Tibial nerve (tissue), 4 donors: ENCODE measurements around the gene RNU7-1. TPM values are rescaled to one million over a fixed set of nuclear protein-coding genes. Genes with fewer than 3 reads are reported as not detected.

Source experiments
- DNase-seq, 2 donors: peaks; one replicate each; pipeline ENCODE4 v3.0.0-alpha.2; 2019; ENCODE audit warnings: low spot score in 2 of 2
- H3K27ac ChIP-seq, 4 donors: fragments of 200-600 bp; sonication (generic) in 3 of 4; one replicate each; pipeline ENCODE4 v1.5.1; 2017 to 2019; ENCODE audit warnings: mild to moderate bottlenecking in 1 of 4
- H3K27me3 ChIP-seq, 2 donors: fragments of 200-600 bp; sonication (generic) in 1 of 2; one replicate each; pipeline versions ENCODE4 v1.5.1 to v1.6.0; 2017 to 2019
- H3K36me3 ChIP-seq, 3 donors: fragments of 200-600 bp; sonication (generic); one replicate each; pipeline ENCODE4 v1.5.1; 2018 to 2019
- H3K4me1 ChIP-seq, 4 donors: fragments of 200-600 bp; sonication (generic) in 3 of 4; one replicate each; pipeline ENCODE4 v1.5.1; 2017 to 2019
- H3K4me3 ChIP-seq, 4 donors: fragments of 200-600 bp; sonication (generic) in 3 of 4; one replicate each; pipeline ENCODE4 v1.5.1; 2017 to 2019; ENCODE audit warnings: mild to moderate bottlenecking in 1 of 4, moderate library complexity in 1 of 4
- H3K9me3 ChIP-seq, 4 donors: fragments of 200-600 bp; sonication (generic) in 3 of 4; one replicate each; pipeline ENCODE4 v1.5.1; 2017 to 2019
- EP300 ChIP-seq, 2 donors: sonication (generic); formaldehyde crosslinking; IDR thresholded peaks; one replicate each; pipeline ENCODE4 v1.6.1; 2017; ENCODE audit warnings: antibody characterized with exemption in 2 of 2, mild to moderate bottlenecking in 1 of 2
- POLR2A ChIP-seq, 2 donors: fragments of 450-650 bp; IDR thresholded peaks; one replicate each; pipeline ENCODE4 v1.6.1; 2017; ENCODE audit warnings: antibody characterized with exemption in 2 of 2, mild to moderate bottlenecking in 2 of 2, moderate library complexity in 2 of 2
- WGBS, 2 donors: methylation state at CpG; one replicate each; pipeline ENCODE4 v1.1.5; 2018; 5-methylcytosine and 5-hydroxymethylcytosine counted together
- total RNA-seq, 4 donors: library from RNA; depleted of rRNA; stranded (reverse); fragments of >200 nt; gene quantifications; one replicate each; pipeline ENCODE4 v1.1.0, GENCODE V29; 2016
- TF ChIP-seq, protein P1 (sequence below), 5 experiments: fragments of 200-600 bp in 3 of 5; fragments of 450-650 bp in 2 of 5; sonication (generic) in 3 of 5; IDR thresholded peaks; one replicate each; pipeline ENCODE4 v1.5.1; 2016 to 2019; ENCODE audit warnings: antibody characterized with exemption in 5 of 5, mild to moderate bottlenecking in 3 of 5, moderate library complexity in 2 of 5

The RNU7-1 gene
- total RNA-seq, 4 donors from 2014 or later: not detected

DNA sequence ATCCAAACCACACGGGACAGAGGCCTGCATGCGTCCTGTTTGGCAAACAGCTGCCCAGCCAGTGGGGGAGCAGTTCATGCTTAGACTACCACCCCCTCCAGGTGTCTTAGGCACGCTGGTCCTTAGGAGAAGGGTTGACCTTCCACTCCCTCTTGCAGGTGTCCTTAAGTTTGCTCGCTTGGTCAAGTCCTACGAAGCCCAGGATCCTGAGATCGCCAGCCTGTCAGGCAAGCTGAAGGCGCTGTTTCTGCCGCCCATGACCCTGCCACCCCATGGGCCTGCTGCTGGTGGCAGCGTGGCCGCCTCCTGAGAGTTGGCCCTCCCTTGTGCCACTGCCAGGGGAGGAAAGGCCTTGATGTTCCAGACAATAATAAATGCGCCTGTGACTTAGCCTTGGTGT, 2.0 kb downstream of the RNU7-1 start:
- Histone ChIP-seq H3K9me3 (no peaks in the 10 kb centered on the region), H3K27me3 (no peaks in the 10 kb centered on the region), H3K36me3 (peaks cover 0 to 33% (median 3%) of the 10 kb centered on the region in 3 donors), H3K4me1 (peaks cover 0 to 48% (median 28%) of the 10 kb centered on the region in 4 donors), H3K4me3 (no peak overlapping the region), H3K27ac (peak overlapping the region in 2 of 4 donors; percentile 67 to 75)
- DNase-seq: no peak
- TF ChIP-seq POLR2A (IDR thresholded peaks at IDR 0.05): no peak
- TF ChIP-seq, protein P1, sequence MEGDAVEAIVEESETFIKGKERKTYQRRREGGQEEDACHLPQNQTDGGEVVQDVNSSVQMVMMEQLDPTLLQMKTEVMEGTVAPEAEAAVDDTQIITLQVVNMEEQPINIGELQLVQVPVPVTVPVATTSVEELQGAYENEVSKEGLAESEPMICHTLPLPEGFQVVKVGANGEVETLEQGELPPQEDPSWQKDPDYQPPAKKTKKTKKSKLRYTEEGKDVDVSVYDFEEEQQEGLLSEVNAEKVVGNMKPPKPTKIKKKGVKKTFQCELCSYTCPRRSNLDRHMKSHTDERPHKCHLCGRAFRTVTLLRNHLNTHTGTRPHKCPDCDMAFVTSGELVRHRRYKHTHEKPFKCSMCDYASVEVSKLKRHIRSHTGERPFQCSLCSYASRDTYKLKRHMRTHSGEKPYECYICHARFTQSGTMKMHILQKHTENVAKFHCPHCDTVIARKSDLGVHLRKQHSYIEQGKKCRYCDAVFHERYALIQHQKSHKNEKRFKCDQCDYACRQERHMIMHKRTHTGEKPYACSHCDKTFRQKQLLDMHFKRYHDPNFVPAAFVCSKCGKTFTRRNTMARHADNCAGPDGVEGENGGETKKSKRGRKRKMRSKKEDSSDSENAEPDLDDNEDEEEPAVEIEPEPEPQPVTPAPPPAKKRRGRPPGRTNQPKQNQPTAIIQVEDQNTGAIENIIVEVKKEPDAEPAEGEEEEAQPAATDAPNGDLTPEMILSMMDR (IDR thresholded peaks at IDR 0.05): no peak
- no peak for TF ChIP-seq EP300 (IDR thresholded peaks at IDR 0.05)
- 71 to 84% methylated on average over 11 of the region's 11 CpGs for WGBS, 2 donors

DNA sequence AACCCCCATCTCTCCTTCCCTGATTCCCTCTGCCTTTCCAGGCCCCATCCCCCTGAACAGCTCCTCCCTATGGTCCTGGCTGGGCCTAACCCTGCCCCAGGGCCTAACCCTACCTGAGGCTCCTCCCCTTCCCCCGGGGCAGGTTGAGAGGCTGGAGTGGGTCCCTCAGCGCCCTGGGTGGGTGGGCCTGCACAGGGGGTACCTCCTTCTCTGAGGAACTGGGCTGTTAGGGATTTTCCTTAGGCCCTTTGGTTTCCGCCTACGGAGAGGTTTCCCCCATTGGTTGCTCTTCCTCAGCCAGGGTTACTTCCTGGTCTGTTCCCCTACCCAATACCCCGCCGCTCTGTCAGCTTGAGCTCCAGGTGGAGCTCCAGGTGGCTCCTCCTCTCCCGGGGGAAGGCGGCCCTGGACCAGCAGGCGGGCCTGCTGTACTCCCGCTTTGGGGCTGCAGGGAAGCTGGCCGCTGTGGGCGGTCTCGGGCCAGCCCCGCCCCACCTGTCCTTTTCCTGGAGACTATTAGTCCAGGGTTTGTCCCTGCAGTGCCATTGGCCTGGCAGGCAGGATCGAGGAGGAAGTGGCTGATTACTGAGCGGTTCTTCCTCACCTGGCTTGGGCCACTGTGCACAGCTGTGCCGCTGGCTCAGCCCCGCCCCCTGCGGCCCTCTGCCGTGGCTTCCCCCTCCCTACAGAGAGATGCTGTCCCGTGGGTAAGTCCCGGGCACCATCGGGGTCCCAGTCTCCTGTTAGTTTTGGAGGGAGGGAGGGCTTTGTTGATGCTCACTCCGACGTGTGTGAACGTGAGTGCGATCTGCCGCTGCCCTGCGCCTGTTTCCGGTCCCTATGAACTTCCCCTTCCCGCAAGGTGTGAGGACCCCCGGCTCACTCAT, 2.7 kb downstream of the RNU7-1 start:
- H3K36me3 ChIP-seq: peaks cover 0 to 26% (median 3%) of the 10 kb centered on the region in 3 donors
- no peaks in the 10 kb centered on the region for H3K9me3 ChIP-seq
- TF ChIP-seq POLR2A (IDR thresholded peaks at IDR 0.05) (no peak), EP300 (IDR thresholded peaks at IDR 0.05) (no peak)
- TF ChIP-seq, protein P1 (IDR thresholded peaks at IDR 0.05): no peak
- no peak for DNase-seq
- H3K4me3 ChIP-seq: peak overlapping the region in 2 of 4 donors; percentile 27 to 31
- 46 to 48% methylated on average over 32 of the region's 32 CpGs for WGBS, 2 donors
- no peaks in the 10 kb centered on the region for H3K27me3 ChIP-seq
- peak overlapping the region in 3 of 4 donors; percentile 44 to 75 (median 67) for H3K27ac ChIP-seq
- peaks cover 0 to 52% (median 28%) of the 10 kb centered on the region in 4 donors for H3K4me1 ChIP-seq

DNA sequence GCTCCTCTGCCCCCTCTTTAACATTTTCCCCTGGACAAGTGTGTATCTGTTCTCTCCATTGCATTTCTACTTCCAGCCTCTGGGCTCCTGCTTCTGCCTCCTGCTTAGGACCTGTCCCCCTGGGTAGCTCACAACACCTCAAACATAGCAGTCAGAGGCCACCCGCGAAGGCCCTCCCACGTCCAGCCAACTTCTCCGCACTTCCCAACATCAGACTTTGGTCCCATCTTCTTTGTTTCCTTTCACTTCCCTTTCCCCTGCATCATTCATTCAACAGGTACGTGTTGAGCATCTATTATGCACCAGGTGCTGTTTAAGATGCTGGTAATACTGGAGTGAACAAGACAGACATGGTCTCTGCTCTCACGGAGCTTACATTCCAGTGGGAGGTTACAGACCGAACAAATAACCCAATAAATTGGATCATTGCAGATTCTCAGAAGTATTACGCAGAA, 3.3 kb downstream of the RNU7-1 start:
- Histone ChIP-seq H3K4me1 (peaks cover 0 to 47% (median 28%) of the 10 kb centered on the region in 4 donors), H3K36me3 (peaks cover 0 to 19% (median 0%) of the 10 kb centered on the region in 3 donors), H3K27me3 (no peaks in the 10 kb centered on the region), H3K27ac (peak overlapping the region in 1 of 4 donors; percentile 75), H3K4me3 (peak overlapping the region in 2 of 4 donors; percentile 27 to 31), H3K9me3 (no peaks in the 10 kb centered on the region)
- TF ChIP-seq EP300 (IDR thresholded peaks at IDR 0.05) (no peak), POLR2A (IDR thresholded peaks at IDR 0.05) (no peak)
- TF ChIP-seq, protein P1 (IDR thresholded peaks at IDR 0.05): no peak
- no peak for DNase-seq
- 61 to 72% methylated on average over 8 of the region's 8 CpGs for WGBS, 2 donors

DNA sequence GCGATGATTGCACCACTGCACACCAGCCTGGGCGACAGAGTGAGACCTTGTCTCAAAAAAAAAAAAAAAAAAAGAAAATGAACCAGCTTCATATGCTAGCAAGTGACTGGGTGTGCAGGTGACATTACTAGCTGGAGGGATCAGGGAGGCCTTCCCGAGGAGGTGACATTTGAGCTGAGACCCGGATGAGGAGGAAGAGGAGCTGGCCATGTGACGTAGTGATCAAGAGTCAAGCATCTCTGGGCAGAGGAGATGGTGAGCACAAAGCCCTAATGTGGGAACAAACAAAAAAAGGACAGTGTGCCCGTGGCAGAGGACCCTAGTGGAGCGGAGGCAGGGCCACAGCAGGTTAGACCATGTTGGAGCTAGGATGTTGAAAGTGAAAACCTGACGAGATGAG, 4.0 kb downstream of the RNU7-1 start:
- no peak overlapping the region for H3K4me3 ChIP-seq
- H3K36me3 ChIP-seq: peaks cover 0 to 18% (median 0%) of the 10 kb centered on the region in 3 donors
- TF ChIP-seq EP300 (IDR thresholded peaks at IDR 0.05): no peak
- TF ChIP-seq, protein P1 (IDR thresholded peaks at IDR 0.05): no peak
- no peak for TF ChIP-seq POLR2A (IDR thresholded peaks at IDR 0.05)
- H3K27ac ChIP-seq: no peak overlapping the region
- H3K27me3 ChIP-seq: no peaks in the 10 kb centered on the region
- peaks cover 0 to 44% (median 27%) of the 10 kb centered on the region in 4 donors for H3K4me1 ChIP-seq
- WGBS, 2 donors: 83 to 88% methylated on average over 8 of the region's 8 CpGs
- H3K9me3 ChIP-seq: no peaks in the 10 kb centered on the region
- DNase-seq: no peak
